Measurements from ENCODE around the gene IFI27. TPM values are rescaled to one million over a fixed set of nuclear protein-coding genes. Genes with fewer than 3 reads are reported as not detected.

IFI27 gene
- total RNA-seq, 1 experiment from 2014 or later = 2.3 TPM

DNA sequence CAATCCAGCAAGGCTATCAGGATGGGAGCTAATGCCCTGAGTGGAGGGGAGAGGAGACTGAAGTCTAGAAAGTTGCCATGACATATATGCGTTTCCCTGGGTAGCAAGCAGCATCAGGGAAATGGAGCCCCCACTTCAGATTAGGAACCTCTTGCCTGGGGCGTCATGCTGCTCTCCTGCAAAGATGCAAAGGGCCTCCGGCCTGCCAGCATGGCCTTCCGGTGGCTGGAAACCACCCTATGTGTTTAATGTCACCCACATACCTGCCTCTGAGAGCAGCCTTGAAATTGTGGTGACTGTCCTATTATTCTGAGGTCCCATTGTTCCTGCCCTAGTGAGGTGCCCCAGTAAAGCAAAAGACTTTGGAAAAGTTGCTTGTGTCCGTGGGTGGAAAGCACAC, 28.9 kb downstream of the IFI27 start:
- Histone ChIP-seq H3K9me3 (ENCODE audit: control insufficient read depth, insufficient read depth, low read depth, low read length) (no peaks in the 10 kb centered on the region), H3K4me1 (ENCODE audit: control insufficient read depth, insufficient read depth, low read length) (no peaks in the 10 kb centered on the region), H3K27me3 (ENCODE audit: control insufficient read depth, insufficient read depth, low read length) (no peaks in the 10 kb centered on the region), H3K36me3 (ENCODE audit: control insufficient read depth, insufficient read depth, low read length) (no peaks in the 10 kb centered on the region), H3K27ac (ENCODE audit: low read length) (no peak overlapping the region), H3K4me3 (ENCODE audit: low read depth in 2 of 2, low read length in 2 of 2) (no peak overlapping the region)
- CTCF ChIA-PET = interaction anchor here (1.9 kb wide), 1 partner anchor 103 kb away, joined by 7 read pairs; no protein-coding TSS in a partner anchor
- BruUV-seq (replicated peaks) = no TSS peak
- TF ChIP-seq, protein P1, sequence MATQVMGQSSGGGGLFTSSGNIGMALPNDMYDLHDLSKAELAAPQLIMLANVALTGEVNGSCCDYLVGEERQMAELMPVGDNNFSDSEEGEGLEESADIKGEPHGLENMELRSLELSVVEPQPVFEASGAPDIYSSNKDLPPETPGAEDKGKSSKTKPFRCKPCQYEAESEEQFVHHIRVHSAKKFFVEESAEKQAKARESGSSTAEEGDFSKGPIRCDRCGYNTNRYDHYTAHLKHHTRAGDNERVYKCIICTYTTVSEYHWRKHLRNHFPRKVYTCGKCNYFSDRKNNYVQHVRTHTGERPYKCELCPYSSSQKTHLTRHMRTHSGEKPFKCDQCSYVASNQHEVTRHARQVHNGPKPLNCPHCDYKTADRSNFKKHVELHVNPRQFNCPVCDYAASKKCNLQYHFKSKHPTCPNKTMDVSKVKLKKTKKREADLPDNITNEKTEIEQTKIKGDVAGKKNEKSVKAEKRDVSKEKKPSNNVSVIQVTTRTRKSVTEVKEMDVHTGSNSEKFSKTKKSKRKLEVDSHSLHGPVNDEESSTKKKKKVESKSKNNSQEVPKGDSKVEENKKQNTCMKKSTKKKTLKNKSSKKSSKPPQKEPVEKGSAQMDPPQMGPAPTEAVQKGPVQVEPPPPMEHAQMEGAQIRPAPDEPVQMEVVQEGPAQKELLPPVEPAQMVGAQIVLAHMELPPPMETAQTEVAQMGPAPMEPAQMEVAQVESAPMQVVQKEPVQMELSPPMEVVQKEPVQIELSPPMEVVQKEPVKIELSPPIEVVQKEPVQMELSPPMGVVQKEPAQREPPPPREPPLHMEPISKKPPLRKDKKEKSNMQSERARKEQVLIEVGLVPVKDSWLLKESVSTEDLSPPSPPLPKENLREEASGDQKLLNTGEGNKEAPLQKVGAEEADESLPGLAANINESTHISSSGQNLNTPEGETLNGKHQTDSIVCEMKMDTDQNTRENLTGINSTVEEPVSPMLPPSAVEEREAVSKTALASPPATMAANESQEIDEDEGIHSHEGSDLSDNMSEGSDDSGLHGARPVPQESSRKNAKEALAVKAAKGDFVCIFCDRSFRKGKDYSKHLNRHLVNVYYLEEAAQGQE (IDR thresholded peaks at IDR 0.05; ENCODE audit: insufficient read depth in 1 of 2, low read depth in 2 of 2, low read length in 1 of 2) = no peak
- TF ChIP-seq POLR2AphosphoS5 (IDR thresholded peaks at IDR 0.05; ENCODE audit: low read depth, low read length) = no peak
- no peak for TF ChIP-seq TCF7L2 (IDR thresholded peaks at IDR 0.05; ENCODE audit: low read depth, low read length)
- no peak for TF ChIP-seq SIN3A (IDR thresholded peaks at IDR 0.05; ENCODE audit: borderline replicate concordance, insufficient read depth, low read depth, low read length)
- intact Hi-C loops (cut with micrococcal nuclease; ENCODE audit: unreplicated experiment) = loop anchor here (5.0 to 10.0 kb wide), 2 partner anchors 87 to 205 kb away; no protein-coding TSS in a partner anchor
- POLR2A ChIA-PET = interaction anchor here (0.6 kb wide), 1 partner anchor 92 kb away, joined by 9 read pairs; no protein-coding TSS in a partner anchor
- in situ Hi-C loops (cut with HindIII; ENCODE audit: low pct_unique_long_range_greater_than_20kb, low sequenced_read_pairs) = no loop called here
- DNase-seq (ENCODE audit: low read depth, low spot score) (no peak), ATAC-seq (no peak)

DNA sequence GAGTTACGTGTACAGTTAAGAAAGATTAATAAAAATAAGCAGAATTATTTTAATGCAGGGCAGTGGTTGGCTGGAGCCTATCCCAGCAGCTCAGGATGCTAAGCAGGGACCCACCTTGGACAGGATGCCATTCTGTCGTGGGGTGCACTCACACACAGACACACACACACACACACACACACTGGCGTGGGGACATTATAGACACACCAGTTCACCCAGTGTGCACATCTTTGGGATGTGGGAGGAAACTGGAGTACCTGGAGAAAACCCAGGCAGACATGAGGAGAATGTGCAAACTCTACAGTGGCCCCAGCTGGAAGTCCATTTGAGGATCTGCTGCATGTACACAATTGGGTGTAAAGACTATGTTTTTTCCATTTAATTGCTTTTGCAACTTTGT, 31.7 kb downstream of the IFI27 start:
- BruUV-seq (replicated peaks) = no TSS peak

More for the DNA sequence above, 31.7 kb downstream of the IFI27 start:
- Histone ChIP-seq H3K27me3 (ENCODE audit: control insufficient read depth, insufficient read depth, low read length) (no peaks in the 10 kb centered on the region), H3K27ac (ENCODE audit: low read length) (no peak overlapping the region), H3K4me1 (ENCODE audit: control insufficient read depth, insufficient read depth, low read length) (no peaks in the 10 kb centered on the region), H3K36me3 (ENCODE audit: control insufficient read depth, insufficient read depth, low read length) (no peaks in the 10 kb centered on the region), H3K4me3 (ENCODE audit: low read depth in 2 of 2, low read length in 2 of 2) (no peak overlapping the region), H3K9me3 (ENCODE audit: control insufficient read depth, insufficient read depth, low read depth, low read length) (no peaks in the 10 kb centered on the region)
- ChIA-PET POLR2A (no interaction called here), CTCF (interaction anchor here (1.1 kb wide), 1 partner anchor 106 kb away, joined by 9 read pairs; no protein-coding TSS in a partner anchor)
- TF ChIP-seq POLR2AphosphoS5 (IDR thresholded peaks at IDR 0.05; ENCODE audit: low read depth, low read length) = no peak
- no peak for TF ChIP-seq TCF7L2 (IDR thresholded peaks at IDR 0.05; ENCODE audit: low read depth, low read length)
- TF ChIP-seq, protein P2, sequence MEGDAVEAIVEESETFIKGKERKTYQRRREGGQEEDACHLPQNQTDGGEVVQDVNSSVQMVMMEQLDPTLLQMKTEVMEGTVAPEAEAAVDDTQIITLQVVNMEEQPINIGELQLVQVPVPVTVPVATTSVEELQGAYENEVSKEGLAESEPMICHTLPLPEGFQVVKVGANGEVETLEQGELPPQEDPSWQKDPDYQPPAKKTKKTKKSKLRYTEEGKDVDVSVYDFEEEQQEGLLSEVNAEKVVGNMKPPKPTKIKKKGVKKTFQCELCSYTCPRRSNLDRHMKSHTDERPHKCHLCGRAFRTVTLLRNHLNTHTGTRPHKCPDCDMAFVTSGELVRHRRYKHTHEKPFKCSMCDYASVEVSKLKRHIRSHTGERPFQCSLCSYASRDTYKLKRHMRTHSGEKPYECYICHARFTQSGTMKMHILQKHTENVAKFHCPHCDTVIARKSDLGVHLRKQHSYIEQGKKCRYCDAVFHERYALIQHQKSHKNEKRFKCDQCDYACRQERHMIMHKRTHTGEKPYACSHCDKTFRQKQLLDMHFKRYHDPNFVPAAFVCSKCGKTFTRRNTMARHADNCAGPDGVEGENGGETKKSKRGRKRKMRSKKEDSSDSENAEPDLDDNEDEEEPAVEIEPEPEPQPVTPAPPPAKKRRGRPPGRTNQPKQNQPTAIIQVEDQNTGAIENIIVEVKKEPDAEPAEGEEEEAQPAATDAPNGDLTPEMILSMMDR (IDR thresholded peaks at IDR 0.05) = no peak
- TF ChIP-seq, protein P1 (IDR thresholded peaks at IDR 0.05; ENCODE audit: insufficient read depth in 1 of 2, low read depth in 2 of 2, low read length in 1 of 2) = no peak
- no peak for TF ChIP-seq SIN3A (IDR thresholded peaks at IDR 0.05; ENCODE audit: borderline replicate concordance, insufficient read depth, low read depth, low read length)
- no peak for ATAC-seq
- in situ Hi-C loops (cut with HindIII; ENCODE audit: low pct_unique_long_range_greater_than_20kb, low sequenced_read_pairs) = no loop called here
- DNase-seq (ENCODE audit: low read depth, low spot score) = no peak
- intact Hi-C loops (cut with micrococcal nuclease; ENCODE audit: unreplicated experiment) = no loop called here

Measured in Panc1 (cell line).